Measurements from ENCODE around the gene PCDH9.

PCDH9 gene

DNA sequence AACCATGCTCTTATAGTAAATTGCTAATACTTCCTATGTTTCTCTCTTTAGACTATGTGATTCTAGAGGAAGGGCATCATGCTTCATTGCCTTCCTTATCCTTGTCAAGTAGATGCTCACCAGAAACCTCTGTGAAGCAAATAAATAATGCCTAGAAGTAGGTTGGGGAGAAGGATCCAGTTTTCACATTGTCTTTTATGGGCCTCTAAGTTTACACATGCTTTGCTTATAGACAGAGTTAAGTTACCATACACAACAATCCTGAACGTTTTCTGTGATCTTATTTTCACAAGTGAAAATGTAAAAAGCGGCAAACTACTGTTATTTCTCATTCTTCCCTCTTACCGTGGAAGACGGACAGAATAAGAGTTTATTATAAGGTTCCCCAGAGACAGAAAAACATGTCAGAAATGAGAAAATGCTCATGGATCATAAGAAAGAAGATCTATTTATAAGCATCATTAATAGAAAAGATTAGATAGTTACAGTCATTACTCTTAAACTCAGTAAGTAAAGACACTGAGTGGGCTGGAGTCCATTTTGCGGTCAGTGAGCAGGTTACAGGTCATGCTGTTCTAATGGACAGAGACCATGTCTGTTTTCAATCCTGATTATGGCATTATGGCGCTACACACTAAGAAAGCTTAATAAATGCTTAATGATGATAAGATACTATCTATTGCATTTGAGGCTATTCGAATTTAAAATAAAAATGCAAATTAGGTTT is 723.9 kb downstream of the PCDH9 start:
- DNase-seq = no peak

DNA sequence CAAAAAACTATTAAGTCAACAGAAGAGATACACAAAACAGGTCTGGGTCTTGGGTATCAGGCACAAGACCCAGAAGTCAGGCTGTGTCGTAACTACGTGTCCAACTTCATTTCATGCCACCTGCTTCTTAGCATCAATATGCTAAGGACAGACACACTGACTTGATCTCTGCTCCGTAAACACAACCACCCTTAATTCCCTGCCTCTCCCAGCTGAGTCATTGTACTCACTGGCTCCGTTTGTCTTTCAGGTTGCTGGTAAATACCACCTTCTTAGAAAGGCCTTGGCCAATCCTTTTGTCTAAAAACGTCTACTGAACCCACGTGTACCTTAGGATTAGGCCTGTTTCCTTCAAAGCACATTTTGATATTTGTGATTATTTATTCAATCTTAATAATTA is 726.2 kb downstream of the PCDH9 start:
- DNase-seq = no peak

DNA sequence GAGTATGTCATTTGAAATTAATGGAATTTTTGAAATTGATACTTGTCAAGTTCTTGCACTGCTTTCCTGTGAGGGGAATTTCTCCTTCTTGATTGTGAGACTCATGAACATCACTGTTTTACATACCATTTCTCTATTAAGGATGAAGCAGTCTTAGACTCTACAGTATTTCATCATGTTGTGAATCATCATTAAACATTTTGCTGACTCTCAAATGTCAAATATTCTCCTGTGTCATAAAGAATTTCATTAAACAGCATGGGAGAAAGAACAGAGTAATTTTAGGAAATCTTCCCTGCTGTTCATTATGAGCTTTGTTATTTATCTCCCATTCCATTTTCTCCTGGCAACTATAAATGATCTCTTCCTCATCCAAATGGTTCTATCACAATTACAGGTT is 729.0 kb downstream of the PCDH9 start:
- DNase-seq = no peak

DNA sequence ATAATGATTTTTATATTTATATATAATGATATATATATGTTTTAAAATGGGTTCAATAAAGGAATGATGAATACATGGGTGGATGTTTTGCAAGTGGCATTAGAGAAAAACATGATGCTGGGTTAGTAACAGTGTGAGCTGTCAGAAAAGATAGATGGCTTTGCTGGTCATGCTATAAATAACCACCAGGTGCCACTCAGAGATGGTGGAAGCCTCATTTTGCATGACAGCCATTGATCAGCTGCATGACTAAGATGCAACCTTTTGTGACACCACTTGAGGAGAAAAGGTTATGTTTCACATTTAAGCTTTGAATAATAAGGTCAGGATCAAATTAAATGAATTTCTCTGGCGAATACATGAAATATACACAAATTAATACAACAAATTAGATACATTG is 737.7 kb downstream of the PCDH9 start:
- DNase-seq = no peak

DNA sequence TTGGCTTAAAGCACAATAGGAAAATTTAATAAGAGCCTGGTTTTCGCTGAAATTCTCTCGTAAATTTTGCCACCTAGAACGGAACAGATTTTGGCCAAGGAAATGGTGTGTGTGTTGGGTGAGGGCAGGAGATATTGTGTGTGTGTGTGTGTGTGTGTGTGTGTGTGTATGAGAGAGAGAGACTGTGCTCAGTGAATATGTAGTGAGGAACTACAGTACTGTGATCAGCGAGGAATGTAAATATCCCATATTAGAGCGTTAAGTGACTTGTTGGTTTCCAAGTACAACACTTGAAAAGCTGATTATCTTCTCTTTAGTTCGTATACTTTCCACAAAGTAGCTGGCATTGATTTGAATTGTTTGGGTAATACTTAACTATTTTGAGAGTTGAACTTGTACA is 738.9 kb downstream of the PCDH9 start:
- DNase-seq = no peak

DNA sequence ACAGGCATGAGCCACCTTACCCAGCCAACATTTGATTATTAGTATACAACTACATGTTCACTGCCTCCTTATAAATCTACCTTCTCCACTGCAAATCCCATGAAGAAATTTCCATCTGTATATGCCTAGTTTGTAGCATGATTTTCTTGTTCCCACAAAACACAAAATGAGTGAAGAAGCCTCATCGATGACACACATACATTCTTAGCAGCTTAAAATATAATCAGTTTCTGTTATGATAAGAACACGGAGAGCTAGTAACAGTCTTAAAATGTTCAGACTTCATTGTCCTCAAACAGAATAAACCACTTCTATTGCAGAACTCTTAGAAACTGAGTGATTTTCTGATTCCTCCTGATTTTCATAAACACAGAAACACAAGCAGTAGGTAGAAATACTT is 740.5 kb downstream of the PCDH9 start:
- no peak for DNase-seq

DNA sequence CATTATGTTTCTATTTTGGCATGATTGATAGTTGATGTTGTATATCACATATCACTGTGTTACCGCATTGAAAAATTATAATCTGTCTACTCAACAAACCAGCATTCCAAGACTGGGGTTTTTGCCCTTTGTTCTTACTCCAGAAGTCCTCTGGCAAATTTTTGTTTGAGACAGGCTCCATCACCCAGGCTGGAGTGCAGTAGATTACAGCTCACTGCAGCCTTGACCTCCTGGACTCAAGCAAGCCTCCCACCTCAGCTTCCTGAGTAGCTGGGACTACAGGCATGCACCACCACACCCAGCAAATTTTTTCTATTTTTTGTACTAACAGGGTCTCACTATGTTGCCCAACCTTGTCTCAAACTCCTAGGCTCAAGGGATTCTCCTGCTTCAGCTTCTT is 741.0 kb downstream of the PCDH9 start:
- DNase-seq = no peak

GRCh38 chr13:66483712-66484111 is 746.4 kb downstream of the PCDH9 start:
- DNase-seq = no peak

- DNase-seq = no peak
These were observed 747.3 kb downstream of the PCDH9 start for GRCh38 chr13:66482836-66483235.

- no peak for DNase-seq
These were observed 752.3 kb downstream of the PCDH9 start for GRCh38 chr13:66477816-66478215.

DNA sequence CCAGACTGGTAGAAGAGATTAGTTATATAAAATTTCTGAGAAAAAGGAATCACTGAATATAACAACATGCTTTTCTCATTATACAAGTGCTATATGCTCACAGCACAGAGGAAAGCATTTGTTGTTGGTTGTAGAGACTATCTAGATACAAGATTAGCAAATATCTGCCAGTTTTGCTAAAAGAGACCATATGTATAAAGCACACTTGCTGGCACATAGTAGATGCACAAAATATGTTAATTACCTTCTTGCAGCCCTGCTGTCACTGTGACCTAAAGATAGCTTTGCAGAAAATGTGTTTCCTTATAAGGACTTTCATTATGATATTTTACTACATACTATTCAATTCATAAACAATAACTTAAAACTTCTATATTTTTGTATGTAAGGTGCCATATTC is 755.1 kb downstream of the PCDH9 start:
- DNase-seq = no peak

DNA sequence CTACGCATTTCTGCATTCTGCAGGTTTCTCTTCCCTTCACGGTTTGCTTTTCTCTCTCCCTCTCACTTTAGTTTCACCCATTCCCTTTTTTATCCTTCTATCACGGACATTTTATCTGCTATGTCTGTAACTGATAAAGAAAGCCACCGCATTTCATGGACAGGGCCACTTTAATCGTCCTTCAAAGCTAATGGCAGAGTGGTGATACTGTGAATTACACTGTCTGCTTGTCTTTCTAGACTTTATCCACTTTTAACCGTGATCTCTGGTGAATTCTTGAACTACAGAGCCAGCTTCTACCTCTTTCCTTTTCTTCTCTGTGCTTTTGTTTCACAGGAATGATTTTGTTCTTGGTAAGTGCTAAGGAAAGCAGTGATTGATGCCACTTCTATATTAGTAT is 760.4 kb downstream of the PCDH9 start:
- no peak for DNase-seq

DNA sequence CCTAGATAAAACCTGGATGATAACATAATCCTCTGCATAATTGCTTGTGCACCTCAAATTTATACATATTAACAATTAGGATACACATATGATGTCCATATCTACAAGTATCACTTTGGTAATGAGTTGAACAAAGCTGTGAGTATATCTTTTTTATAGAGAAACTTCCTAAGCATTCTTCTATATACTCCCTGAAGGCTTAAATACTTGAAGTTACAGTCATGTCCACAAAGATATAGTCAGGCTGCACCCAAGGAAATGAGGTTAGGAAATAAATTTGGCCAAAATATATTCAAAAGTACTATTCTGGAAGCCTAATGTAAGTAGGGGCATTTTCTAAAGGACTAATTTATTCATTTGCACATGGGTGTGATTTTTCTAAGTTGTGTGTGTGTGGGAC is 761.5 kb downstream of the PCDH9 start:
- DNase-seq = no peak

- no peak for DNase-seq
These were observed 767.9 kb downstream of the PCDH9 start for GRCh38 chr13:66462187-66462586.

GRCh38 chr13:66461021-66461420 is 769.1 kb downstream of the PCDH9 start:
- DNase-seq = no peak

DNA sequence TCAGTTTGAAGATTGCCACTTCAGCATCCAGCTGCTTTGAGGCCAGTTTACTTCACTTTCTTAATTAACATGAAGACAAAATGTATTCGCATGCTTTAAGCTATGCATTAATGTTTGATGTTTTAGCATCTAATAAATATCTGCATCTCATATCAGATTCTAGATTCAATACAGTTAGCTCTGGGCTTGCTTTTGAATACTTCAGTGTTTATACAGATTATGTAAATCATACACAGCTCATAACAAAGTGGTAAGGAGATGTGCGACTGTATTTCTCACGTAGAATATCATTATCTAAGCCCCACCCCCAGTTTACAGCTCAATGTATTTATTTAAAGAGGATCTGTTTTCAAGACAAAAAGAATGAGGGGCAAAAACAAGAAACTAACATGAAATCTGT is 770.5 kb downstream of the PCDH9 start:
- DNase-seq = no peak

- DNase-seq = no peak
These were observed 771.0 kb downstream of the PCDH9 start for GRCh38 chr13:66459143-66459542.

GRCh38 chr13:66446413-66446812 is 783.7 kb downstream of the PCDH9 start:
- DNase-seq = no peak

- no peak for DNase-seq
These were observed 786.2 kb downstream of the PCDH9 start for GRCh38 chr13:66443926-66444325.

DNA sequence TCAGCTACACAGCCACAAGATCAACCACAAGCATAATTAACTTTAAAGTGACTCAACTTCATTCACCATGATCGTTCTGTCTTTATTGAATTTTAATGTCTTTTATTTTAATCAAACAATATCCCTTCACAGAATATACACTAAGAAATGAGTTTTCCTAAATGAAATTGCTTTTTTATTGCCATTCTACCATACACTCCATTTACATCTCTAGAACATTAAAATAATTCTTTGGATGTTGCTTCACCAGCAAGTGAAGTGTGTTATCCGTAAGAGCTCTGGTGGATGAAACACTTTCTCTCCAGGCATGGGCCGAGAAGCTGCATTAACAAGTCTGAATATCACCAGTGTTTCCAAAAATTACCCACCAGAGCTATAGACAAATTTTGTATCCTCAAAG is 789.2 kb downstream of the PCDH9 start:
- DNase-seq = no peak

DNA sequence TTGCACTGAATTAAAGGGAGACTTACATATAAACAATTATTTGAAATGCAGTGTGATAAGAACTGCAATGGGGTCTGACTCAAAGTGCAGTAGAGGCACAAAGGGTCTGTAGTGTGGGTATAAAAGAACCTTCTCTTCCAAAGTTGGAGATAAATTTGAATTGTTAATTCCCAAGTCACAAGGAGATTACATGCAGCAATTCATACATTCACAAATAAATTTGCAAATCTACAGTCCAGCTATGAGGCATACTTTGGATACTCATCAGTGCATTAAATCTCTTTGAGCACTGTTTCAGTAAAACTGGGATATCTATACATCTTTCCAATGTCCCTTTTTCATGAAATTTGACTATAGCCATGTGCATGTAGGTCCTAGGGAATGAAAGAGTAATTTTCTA is 799.4 kb downstream of the PCDH9 start:
- no peak for DNase-seq

GRCh38 chr13:66430269-66430668 is 799.9 kb downstream of the PCDH9 start:
- no peak for DNase-seq

- DNase-seq = no peak
These were observed 801.0 kb downstream of the PCDH9 start for GRCh38 chr13:66429156-66429555.

DNA sequence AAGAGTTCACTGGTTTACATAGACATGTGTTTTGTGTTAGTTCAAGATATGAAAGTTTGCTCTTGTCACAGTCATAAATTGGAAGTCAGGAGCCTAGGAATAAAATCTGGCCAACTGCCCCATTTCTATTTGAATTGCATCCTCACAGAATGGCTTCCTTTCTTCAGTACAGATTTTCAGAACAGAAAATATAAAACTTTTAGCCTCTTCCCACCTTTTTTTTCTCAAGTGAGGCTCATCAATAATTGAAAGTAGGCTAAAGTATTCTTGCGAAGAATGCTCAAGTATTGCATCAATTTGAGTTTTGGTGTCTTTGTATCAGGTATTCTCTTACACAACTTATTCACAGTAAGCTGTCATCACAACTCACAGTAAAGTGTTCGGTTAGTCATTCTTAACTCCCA is 802.7 kb downstream of the PCDH9 start:
- no peak for DNase-seq

GRCh38 chr13:66425741-66426140 is 804.4 kb downstream of the PCDH9 start:
- DNase-seq = no peak

DNA sequence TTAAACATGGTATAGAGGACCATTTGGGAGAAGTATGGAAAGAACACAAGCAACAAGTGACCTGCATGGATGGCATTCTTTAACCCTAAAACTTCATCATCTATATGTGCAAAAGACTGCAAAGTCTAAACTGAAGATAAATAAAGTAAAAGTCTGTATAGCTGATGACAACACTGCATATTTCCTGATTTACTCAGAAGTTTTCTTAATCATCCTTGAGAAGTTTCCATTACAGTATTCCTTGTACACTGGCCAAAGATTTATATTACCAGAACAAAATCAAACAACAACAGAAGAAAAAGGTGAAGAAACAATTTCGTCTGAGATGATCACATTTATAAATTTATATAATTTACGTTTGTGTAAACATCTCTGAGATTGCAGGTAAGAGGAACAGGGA is 805.7 kb downstream of the PCDH9 start:
- no peak for DNase-seq
